Gastrocnemius medialis (tissue), 4 donors: ENCODE measurements around the gene DUOX1. TPM values are rescaled to one million over a fixed set of nuclear protein-coding genes. Genes with fewer than 3 reads are reported as not detected.

Source experiments
- ATAC-seq, 2 donors: fragments of 150-250 bp; one replicate each; pipeline ENCODE4 v1.9.1; 2016
- DNase-seq, 2 donors: peaks; one replicate each; pipeline ENCODE4 v3.0.0-alpha.2; 2019
- H3K27ac ChIP-seq, 4 donors: fragments of 200-600 bp; sonication (generic); 1 replicate in 1 of 4; 2 replicates in 3 of 4; pipeline ENCODE4 v1.5.1; 2016 to 2018; ENCODE audit warnings: mild to moderate bottlenecking in 2 of 4, moderate library complexity in 1 of 4
- H3K27me3 ChIP-seq, 3 donors: fragments of 200-600 bp; sonication (generic) in 2 of 3; 1 replicate in 1 of 3; 2 replicates in 2 of 3; pipeline versions ENCODE4 v1.5.1 to v1.6.0; 2016 to 2019; ENCODE audit warnings: mild to moderate bottlenecking in 1 of 3, moderate library complexity in 1 of 3
- H3K36me3 ChIP-seq, 2 donors: fragments of 200-600 bp; sonication (generic) in 1 of 2; one replicate each; pipeline ENCODE4 v1.5.1; 2017 to 2018
- H3K4me1 ChIP-seq, 2 donors: fragments of 200-600 bp; sonication (generic) in 1 of 2; one replicate each; pipeline ENCODE4 v1.5.1; 2016 to 2017; ENCODE audit warnings: mild to moderate bottlenecking in 2 of 2
- H3K4me3 ChIP-seq, 4 donors: fragments of 200-600 bp; sonication (generic) in 3 of 4; 1 replicate in 1 of 4; 2 replicates in 3 of 4; pipeline ENCODE4 v1.5.1; 2016 to 2019; ENCODE audit warnings: mild to moderate bottlenecking in 2 of 4
- H3K9me3 ChIP-seq, 3 donors: fragments of 200-600 bp; sonication (generic) in 2 of 3; 1 replicate in 1 of 3; 2 replicates in 2 of 3; pipeline ENCODE4 v1.5.1; 2016 to 2019
- POLR2A ChIP-seq, 2 donors: fragments of 450-650 bp; IDR thresholded peaks; one replicate each; pipeline ENCODE4 v1.6.1; 2017; ENCODE audit warnings: antibody characterized with exemption in 2 of 2, mild to moderate bottlenecking in 2 of 2, moderate library complexity in 2 of 2
- in situ Hi-C, 4 donors: fragments of 200-750 bp; cut with MboI; loops; one replicate each; pipeline versions ENCODE4 v1.15.0 to v1.8.0; 2017; ENCODE audit warnings: low sequenced_read_pairs in 4 of 4
- intact Hi-C: fragments of 100-400 bp; cut with DNase I; formaldehyde crosslinking; loops from one replicate; pipeline ENCODE4 v1.15.1; 2023; ENCODE audit warnings: low total_unique reads
- total RNA-seq, 4 donors: library from RNA; depleted of rRNA; stranded (reverse); fragments of >200 nt; gene quantifications; one replicate each; pipeline versions ENCODE4 v1.1.0 to v1.2.3, GENCODE V29; 2016
- TF ChIP-seq, protein P1 (sequence below), 5 experiments: fragments of 450-650 bp in 3 of 5; fragments of 200-600 bp in 2 of 5; sonication (generic) in 2 of 5; IDR thresholded peaks in 4 of 5; conservative IDR thresholded peaks in 1 of 5; 1 replicate in 4 of 5; 2 replicates in 1 of 5; pipeline ENCODE4 v1.5.1; 2016 to 2019; ENCODE audit warnings: antibody characterized with exemption in 5 of 5, mild to moderate bottlenecking in 3 of 5, moderate library complexity in 3 of 5

The DUOX1 gene
- total RNA-seq, 4 donors from 2014 or later: 0.07 to 0.56 (median 0.13) TPM; not detected in 1

DNA sequence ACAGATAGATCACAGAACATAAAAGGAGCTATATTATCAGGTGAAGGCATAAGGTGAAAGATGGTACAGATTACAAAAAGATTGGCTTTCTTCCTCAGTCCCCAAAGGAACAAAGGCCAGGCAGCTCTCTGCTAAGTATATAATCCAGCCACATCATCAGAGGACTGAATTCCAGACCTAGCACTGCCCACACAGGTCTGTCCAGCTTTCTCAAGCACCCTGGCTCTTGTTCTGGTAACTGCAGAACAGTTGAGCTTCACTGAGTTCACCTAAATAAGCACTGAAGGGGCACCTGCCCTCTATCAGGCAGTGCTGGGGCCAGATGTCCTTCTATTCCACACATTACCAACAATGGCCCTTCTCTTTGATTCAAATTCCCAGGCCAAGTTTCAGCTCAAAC, 6.4 kb upstream of the DUOX1 start:
- Histone ChIP-seq H3K4me1 (no peaks in the 10 kb centered on the region), H3K27ac (no peak overlapping the region), H3K9me3 (no peaks in the 10 kb centered on the region), H3K27me3 (peaks cover 0 to 16% (median 7%) of the 10 kb centered on the region in 3 donors), H3K4me3 (no peak overlapping the region), H3K36me3 (no peaks in the 10 kb centered on the region)
- intact Hi-C loops (no loop called here), in situ Hi-C loops (no loop called here)
- TF ChIP-seq, protein P1, sequence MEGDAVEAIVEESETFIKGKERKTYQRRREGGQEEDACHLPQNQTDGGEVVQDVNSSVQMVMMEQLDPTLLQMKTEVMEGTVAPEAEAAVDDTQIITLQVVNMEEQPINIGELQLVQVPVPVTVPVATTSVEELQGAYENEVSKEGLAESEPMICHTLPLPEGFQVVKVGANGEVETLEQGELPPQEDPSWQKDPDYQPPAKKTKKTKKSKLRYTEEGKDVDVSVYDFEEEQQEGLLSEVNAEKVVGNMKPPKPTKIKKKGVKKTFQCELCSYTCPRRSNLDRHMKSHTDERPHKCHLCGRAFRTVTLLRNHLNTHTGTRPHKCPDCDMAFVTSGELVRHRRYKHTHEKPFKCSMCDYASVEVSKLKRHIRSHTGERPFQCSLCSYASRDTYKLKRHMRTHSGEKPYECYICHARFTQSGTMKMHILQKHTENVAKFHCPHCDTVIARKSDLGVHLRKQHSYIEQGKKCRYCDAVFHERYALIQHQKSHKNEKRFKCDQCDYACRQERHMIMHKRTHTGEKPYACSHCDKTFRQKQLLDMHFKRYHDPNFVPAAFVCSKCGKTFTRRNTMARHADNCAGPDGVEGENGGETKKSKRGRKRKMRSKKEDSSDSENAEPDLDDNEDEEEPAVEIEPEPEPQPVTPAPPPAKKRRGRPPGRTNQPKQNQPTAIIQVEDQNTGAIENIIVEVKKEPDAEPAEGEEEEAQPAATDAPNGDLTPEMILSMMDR (IDR thresholded peaks at IDR 0.05 in 4 of 5, conservative IDR thresholded peaks at IDR 0.05 in 1 of 5): no peak
- no peak for TF ChIP-seq POLR2A (IDR thresholded peaks at IDR 0.05)
- DNase-seq: no peak
- no peak for ATAC-seq

DNA sequence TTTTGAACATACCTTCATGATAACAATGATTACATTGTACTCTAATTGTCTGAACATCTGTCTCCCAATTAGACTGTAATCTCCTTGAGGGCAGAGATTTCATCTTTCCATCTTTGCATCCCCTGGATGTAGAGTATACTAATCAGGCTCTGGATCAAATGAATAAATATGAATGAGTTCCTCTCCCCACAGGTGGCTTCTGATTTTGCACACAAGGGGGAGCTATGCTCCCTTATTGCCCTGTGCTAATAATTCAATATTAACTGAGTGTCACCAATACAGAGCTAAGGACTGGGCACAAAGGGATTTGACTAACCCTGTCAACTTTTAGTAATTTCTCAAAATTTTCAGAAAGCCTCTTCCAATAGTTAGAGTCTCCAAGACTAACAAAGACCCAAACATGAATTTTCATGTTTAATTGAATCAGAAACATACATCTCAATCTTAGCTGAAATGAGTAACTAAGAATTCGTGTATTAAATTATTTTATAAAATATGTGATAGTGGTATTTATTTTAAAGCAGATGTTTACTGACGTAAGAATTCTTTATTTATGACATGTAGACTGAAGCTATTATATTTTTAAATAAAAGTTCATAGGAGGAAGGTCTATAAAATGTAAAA, 3.1 kb upstream of the DUOX1 start:
- Histone ChIP-seq H3K4me1 (no peaks in the 10 kb centered on the region), H3K27ac (no peak overlapping the region), H3K27me3 (peaks cover 25 to 40% (median 34%) of the 10 kb centered on the region in 3 donors), H3K36me3 (no peaks in the 10 kb centered on the region), H3K4me3 (no peak overlapping the region), H3K9me3 (no peaks in the 10 kb centered on the region)
- intact Hi-C loops (no loop called here), in situ Hi-C loops (no loop called here)
- DNase-seq (no peak), ATAC-seq (no peak)
- TF ChIP-seq, protein P1 (IDR thresholded peaks at IDR 0.05 in 4 of 5, conservative IDR thresholded peaks at IDR 0.05 in 1 of 5): peak; percentile 14 to 60 (median 23)
- TF ChIP-seq POLR2A (IDR thresholded peaks at IDR 0.05): no peak

DNA sequence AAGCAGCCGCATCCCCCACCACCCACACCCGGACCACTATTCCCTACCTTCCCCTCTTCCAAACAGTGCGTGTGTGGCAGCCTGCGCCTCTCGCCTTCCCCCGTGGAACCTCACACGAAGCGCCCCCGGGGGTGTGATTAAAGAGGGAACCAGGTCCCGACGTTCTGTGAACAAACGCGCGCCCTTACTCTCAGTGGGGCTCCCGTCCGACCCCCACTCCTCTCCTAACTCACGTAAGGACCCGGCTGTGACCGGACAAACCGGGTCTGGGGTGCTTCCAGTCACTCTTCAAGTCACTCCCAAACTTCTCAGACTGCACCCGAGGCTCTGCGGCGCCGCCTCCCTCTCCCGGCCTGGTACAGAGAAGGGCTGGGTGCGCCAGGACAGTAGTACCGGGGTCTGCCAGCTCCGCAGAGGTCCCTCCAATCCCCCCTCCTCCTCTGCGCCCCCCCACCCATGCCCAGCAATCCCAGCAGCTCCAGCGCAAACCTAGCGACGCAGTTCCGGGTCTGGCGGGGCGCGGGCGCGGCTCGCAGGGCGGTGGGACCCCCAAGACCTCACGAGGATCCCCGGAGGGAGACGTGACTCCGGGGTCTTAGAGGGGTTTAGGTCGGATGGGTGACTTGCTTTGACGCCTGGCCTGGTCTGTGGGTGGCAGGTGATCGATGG, 689 bp upstream of the DUOX1 start:
- ATAC-seq (no peak), DNase-seq (no peak)
- intact Hi-C loops (no loop called here), in situ Hi-C loops (no loop called here)
- Histone ChIP-seq H3K27me3 (peaks cover 38 to 44% (median 39%) of the 10 kb centered on the region in 3 donors), H3K9me3 (no peaks in the 10 kb centered on the region), H3K27ac (no peak overlapping the region), H3K4me3 (peak overlapping the region in 3 of 4 donors; percentile 11 to 34 (median 23)), H3K36me3 (no peaks in the 10 kb centered on the region), H3K4me1 (no peaks in the 10 kb centered on the region)
- TF ChIP-seq, protein P1 (IDR thresholded peaks at IDR 0.05 in 4 of 5, conservative IDR thresholded peaks at IDR 0.05 in 1 of 5): no peak
- TF ChIP-seq POLR2A (IDR thresholded peaks at IDR 0.05): no peak

DNA sequence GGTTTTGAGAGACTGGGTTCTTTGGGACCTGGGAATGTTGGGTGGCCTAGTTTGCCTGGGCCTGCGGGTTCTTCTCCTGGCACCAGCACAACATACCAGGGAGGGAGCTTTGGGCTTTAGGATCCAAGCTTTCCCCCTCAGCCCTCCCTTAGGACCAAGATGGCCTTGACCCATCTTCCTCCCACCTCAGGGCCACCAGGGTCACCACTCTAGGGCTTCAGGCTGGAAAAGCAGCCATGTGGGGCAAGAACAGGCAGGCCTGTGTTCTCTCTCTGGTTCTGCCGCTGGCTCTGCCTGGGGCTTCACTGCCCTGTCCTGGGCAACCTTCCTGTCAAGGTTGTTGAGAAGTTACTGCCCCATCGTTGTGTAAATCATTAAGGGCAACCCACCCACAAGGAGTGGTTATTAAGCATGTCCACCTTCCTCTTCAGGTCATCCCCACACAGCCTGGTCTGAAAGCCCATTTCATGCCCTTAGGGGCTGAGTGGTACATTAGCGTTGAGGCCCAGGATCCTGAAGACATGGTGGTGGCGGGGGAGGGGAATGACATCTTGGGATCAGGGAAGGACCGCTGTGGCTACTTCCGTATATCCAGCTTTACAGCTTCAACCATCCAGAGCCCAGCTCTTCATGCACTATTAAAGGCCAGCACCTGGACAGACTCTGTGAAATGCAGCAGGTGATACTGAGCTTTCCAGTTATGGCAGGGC, 652 bp downstream of the DUOX1 start:
- Histone ChIP-seq H3K4me1 (no peaks in the 10 kb centered on the region), H3K4me3 (no peak overlapping the region), H3K27me3 (peaks cover 51 to 52% (median 52%) of the 10 kb centered on the region in 3 donors), H3K9me3 (no peaks in the 10 kb centered on the region), H3K27ac (no peak overlapping the region), H3K36me3 (no peaks in the 10 kb centered on the region)
- intact Hi-C loops: no loop called here
- ATAC-seq: no peak
- TF ChIP-seq, protein P1 (IDR thresholded peaks at IDR 0.05 in 4 of 5, conservative IDR thresholded peaks at IDR 0.05 in 1 of 5): no peak
- TF ChIP-seq POLR2A (IDR thresholded peaks at IDR 0.05): no peak
- no peak for DNase-seq
- in situ Hi-C loops: no loop called here
